D341Med (cell line): ENCODE results near the gene ESRRA.

ENCODE experiments used
- DNase-seq: peaks from one replicate; pipeline ENCODE4 v3.0.0; 2012; ENCODE audit warnings: low spot score

The ESRRA gene

GRCh38 chr11:64352099-64352994 lies 47.0 kb downstream of the ESRRA start:
- DNase-seq: no peak

DNA sequence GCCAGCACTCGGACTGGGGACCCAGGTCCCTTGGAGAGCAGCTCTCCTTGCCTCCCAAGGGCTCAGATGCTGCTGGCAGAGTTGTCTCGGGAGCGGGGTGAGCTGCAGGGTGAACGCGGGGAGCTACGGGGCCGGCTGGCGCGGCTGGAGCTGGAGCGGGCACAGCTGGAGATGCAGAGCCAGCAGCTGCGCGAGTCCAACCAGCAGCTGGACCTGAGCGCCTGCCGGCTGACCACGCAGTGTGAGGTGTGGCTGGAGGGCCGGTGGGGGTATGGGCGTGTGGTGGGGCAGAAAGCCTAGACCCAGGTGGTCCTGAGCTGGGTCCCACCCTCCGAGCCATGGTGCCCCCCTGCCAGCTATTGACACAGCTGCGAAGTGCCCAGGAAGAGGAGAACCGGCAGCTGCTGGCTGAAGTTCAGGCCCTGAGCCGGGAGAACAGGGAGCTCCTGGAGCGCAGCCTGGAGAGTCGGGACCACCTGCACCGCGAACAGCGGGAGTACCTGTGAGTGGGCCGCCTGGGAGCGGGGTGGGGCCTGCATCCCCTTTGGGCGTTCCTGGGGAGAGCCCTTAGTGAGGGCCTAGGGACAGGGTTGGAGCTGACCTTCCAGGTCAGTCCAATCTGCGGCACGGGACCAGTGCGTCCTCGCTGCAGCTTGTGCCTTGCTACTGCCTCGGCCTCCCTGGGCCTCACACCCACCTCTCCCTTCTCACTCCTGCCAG lies 47.8 kb downstream of the ESRRA start:
- DNase-seq: no peak

GRCh38 chr11:64353715-64354506 lies 48.6 kb downstream of the ESRRA start:
- DNase-seq: no peak

GRCh38 chr11:64355078-64355940 lies 50.0 kb downstream of the ESRRA start:
- DNase-seq: peak; percentile 90

- peak; percentile 82 for DNase-seq
Observed at GRCh38 chr11:64356498-64357411, 51.4 kb downstream of the ESRRA start.

DNA sequence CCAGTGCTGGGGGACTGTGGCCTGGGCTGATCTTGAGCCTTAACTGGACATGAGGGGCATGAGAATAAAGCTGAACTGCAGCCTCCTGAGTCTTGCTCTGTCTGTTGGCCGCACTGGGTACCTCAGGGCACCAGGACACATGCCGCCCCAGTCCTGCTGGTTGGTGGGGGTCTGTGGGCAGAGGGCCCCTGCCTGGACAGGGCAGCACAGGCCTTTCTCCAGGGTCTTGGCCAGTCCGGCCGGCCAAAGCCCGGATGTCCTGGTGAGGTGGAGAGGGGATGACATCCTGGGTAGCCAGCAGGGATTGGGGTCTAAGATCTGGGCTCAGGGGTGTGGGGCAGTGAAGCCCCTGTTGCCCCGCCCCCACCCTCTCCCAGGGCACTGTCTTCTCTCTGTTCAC lies 52.1 kb downstream of the ESRRA start:
- no peak for DNase-seq

GRCh38 chr11:64357904-64358535 lies 52.7 kb downstream of the ESRRA start:
- DNase-seq: no peak

DNA sequence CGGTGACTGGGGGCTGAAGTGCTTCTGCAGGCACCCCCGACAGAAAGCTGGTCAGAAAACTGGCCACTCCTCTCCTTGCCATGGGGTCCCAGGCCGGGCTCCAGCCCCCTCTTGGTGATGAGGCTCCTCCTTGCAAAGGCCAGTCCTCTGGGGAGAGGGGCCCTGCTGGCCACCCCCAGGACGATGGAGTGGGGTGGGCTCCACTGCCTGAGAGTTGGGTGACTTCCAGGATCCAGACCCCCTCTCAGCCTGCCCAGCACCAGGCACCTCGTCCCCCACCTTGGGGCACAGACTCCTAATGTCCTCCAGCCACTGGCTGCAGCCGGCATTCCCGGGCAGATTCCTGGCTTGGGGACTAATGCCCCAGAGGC lies 53.2 kb downstream of the ESRRA start:
- no peak for DNase-seq

DNA sequence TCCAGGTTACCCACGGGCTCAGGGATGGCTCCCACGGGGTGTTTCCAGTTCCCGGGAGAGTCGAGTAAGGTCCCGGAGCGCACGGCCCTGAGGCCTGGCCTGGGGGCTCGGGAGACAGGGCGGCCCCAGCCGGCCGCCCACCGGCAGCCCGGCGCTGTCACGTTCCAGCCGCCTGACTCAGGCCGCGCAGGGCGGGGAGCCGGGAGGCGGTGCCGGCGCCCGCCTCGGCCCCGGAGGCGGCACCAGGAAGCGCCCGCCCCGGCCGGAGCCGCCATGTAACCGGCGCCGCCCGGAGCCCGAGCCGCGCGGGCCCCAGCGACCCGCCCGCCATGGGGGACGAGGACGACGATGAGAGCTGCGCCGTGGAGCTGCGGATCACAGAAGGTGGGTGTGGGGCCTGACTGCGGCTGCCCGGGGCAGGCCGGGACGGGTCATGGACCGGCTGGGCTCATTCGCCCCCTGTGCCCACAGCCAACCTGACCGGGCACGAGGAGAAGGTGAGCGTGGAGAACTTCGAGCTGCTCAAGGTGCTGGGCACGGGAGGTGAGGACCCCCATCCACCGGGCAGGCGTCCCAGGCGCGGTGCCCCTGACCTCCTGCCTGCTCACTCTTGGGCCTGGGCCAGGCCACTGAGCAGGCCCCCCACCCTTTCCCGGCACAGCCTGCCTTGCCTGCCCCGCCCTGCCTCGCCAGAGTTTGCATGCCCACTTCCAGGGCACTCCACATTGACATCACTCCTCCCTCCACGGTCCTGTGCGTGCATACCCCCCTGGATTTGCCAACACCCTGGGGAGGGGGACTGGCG lies 53.8 kb downstream of the ESRRA start, which contains the start of gene RPS6KA4:
Gene RPS6KA4 (plus strand): TSS at position 256 of the 805 bp plus-strand sequence. CDS start 74 bp downstream, at position 330.
- peak; percentile 82 for DNase-seq

DNA sequence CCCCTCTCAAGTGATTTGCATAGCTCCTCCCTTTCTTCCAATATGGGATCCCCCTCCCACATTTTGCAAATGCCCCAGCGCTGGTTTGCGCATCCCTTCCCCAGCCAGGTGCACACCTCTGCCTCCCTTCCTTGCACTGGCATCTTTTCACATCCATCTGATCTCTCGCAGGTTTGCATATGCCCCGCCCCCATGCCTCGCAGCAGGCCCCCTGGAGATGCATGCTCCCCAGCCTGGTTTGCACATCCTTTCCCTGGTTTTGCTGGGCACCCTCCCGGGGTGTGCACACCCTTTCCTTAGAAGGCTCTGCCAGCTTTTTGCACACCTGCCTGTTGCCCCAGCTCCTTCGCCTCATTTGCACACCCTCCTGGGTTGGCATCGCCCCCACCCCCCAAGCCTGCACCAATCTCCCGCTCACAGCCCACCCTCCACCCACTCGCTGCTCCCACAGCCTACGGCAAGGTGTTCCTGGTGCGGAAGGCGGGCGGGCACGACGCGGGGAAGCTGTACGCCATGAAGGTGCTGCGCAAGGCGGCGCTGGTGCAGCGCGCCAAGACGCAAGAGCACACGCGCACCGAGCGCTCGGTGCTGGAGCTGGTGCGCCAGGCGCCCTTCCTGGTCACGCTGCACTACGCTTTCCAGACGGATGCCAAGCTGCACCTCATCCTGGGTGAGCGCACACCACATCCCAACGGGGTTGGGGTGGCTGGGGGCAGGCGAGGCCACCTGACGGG lies 54.6 kb downstream of the ESRRA start:
- DNase-seq: no peak

- DNase-seq: no peak
Observed at GRCh38 chr11:64360448-64360921, 55.2 kb downstream of the ESRRA start.

- DNase-seq: no peak
Observed at GRCh38 chr11:64361659-64362058, 56.3 kb downstream of the ESRRA start.

- DNase-seq: no peak
Observed at GRCh38 chr11:64362339-64362738, 57.0 kb downstream of the ESRRA start.

DNA sequence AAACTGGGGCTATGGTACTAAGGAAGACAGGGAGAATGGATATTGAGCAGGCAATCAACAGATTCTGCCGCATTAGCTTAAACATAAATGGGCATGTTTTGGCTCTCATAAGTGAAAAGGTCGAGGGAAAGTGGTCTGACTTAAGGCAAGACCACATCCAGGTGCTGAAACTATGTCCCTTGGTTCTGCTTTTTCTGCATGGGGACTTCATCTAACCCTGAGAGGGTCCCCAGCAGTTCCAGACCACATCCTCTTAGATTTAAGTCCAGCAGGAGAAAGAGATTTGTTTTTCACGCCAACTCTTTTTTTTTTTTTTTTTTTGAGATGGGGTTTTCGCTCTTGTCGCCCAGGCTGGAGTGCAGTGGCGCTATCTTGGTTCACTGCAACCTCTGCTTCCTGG lies 59.1 kb downstream of the ESRRA start:
- DNase-seq: no peak

DNA sequence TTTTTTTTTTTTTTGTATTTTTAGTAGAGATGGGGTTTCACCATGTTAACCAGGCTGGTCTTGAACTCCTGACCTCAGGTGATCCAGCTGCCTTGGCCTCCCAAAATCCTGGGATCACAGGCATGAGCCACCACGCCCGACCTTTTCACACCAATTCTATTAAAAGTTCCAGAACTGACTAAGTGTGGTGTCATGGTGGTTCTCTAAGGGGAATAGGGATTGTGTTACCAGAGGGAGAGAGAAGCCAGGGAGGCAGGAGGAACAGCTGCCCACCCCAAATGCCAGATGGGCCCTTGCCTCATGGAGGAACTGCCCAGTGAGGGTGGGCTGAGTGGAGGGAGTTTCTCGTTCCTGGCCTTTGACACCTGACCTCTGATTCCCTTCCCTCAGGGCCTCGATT lies 59.6 kb downstream of the ESRRA start:
- DNase-seq: no peak
